GM12878 (cell line): Measurements from ENCODE around the gene RAB6B.

Experiments used
- GABPA ChIP-seq: IDR thresholded peaks from 2 replicates; pipeline ENCODE4 v1.6.1; 2014; ENCODE audit warnings: antibody characterized with exemption, low read depth, mild to moderate bottlenecking, inconsistent platforms
- MXI1 ChIP-seq: fragments of 150-350 bp; IDR thresholded peaks from 2 replicates; pipeline ENCODE4 v1.6.1; 2011; ENCODE audit warnings: low read depth, mild to moderate bottlenecking, inconsistent platforms, low read length, improper control_type of control experiment
- NFIC ChIP-seq: IDR thresholded peaks from 2 replicates; pipeline ENCODE4 v1.6.1; 2012; ENCODE audit warnings: low read depth, mild to moderate bottlenecking, inconsistent platforms, low read length, moderate library complexity
- POLR2AphosphoS5 ChIP-seq: IDR thresholded peaks from 2 replicates; pipeline ENCODE4 v1.6.1; 2011; ENCODE audit warnings: mild to moderate bottlenecking, low read length, inconsistent platforms
- SREBF2 ChIP-seq: IDR thresholded peaks from 2 replicates; pipeline ENCODE4 v1.6.1; 2012; ENCODE audit warnings: mild to moderate bottlenecking, low read length
- SUZ12 ChIP-seq: fragments of 200-600 bp; sonication (generic); IDR thresholded peaks from one replicate; pipeline ENCODE4 v1.6.1; 2018; ENCODE audit warnings: antibody characterized with exemption, mild to moderate bottlenecking; ENCODE audit not compliant: unreplicated experiment
- ZNF622 ChIP-seq: fragments of 450-650 bp; IDR thresholded peaks from 2 replicates; pipeline ENCODE4 v1.6.1; 2017; ENCODE audit warnings: mild to moderate bottlenecking, inconsistent platforms
- TF ChIP-seq, protein P1 (sequence below): IDR thresholded peaks from 2 replicates; pipeline ENCODE4 v1.6.1; 2012; ENCODE audit warnings: low read depth, low read length, improper control_type of control experiment
- TF ChIP-seq, protein P2 (sequence below): IDR thresholded peaks from 2 replicates; pipeline ENCODE4 v1.6.1; 2011; ENCODE audit warnings: low read depth, low read length, improper control_type of control experiment, borderline replicate concordance
- TF ChIP-seq, protein P3 (sequence below), 3 experiments: IDR thresholded peaks in 2 of 3; conservative IDR thresholded peaks in 1 of 3; 2 replicates each; pipeline ENCODE4 v1.5.1; 2011; ENCODE audit warnings: low read depth in 3 of 3, low read length in 3 of 3, mild to moderate bottlenecking in 3 of 3, control low read depth in 2 of 3, moderate library complexity in 2 of 3, inconsistent platforms in 1 of 3, mixed read lengths in 1 of 3; ENCODE audit not compliant: control insufficient read depth in 2 of 3, insufficient read depth in 1 of 3; ENCODE audit errors: extremely low read depth in 1 of 3
- TF ChIP-seq, protein P4 (sequence below): fragments of 450-650 bp; conservative IDR thresholded peaks from 2 replicates; pipeline ENCODE4 v1.6.1; 2017; ENCODE audit warnings: mild to moderate bottlenecking, moderate library complexity

DNA sequence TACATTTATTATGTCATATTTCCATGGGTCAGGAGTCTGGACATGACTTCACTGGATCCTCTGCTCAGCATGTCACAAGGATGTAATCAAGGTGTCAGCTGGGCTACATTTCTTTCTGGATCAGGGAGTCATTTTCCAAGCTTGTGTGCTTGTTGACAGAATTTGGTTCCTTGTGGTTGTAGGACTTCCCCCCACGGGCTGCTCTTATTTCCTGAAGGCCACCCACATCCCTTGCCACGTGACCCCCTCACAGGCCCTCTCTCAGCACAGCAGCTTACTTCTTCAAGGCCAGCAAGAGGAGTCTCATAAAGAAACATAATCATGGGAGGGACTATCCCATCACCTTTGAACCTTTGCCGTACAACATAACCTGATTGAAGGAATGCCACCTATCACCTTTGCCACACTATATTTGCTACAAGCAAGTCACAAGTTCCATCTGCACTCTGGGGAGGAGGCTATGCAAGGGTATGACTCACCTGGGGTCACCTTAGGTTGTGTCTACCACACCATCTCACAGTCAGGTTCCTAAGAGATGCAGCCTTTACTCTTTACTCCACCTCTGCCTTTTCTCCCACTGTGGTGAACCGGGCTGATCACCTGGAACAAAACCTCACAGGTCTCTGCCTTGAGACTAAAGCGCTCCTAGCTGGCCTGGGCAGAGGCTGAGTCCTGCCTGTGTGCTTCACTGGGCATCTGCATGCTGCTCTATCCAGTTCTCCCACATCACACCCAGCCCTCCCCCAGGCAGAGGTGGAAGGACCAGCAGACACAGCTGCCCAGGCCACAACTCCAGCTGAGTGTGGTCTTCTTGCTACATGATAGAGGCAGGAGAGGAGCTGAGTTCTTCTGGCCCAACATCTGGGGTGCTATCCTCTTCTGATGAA lies 13.5 kb downstream of the RAB6B start:
- TF ChIP-seq ZNF622 (no peak), MXI1 (no peak), GABPA (no peak), SREBF2 (no peak), SUZ12 (no peak), NFIC (no peak), POLR2AphosphoS5 (no peak)
- TF ChIP-seq, protein P1, sequence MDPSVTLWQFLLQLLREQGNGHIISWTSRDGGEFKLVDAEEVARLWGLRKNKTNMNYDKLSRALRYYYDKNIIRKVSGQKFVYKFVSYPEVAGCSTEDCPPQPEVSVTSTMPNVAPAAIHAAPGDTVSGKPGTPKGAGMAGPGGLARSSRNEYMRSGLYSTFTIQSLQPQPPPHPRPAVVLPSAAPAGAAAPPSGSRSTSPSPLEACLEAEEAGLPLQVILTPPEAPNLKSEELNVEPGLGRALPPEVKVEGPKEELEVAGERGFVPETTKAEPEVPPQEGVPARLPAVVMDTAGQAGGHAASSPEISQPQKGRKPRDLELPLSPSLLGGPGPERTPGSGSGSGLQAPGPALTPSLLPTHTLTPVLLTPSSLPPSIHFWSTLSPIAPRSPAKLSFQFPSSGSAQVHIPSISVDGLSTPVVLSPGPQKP: no peak
- TF ChIP-seq, protein P2, sequence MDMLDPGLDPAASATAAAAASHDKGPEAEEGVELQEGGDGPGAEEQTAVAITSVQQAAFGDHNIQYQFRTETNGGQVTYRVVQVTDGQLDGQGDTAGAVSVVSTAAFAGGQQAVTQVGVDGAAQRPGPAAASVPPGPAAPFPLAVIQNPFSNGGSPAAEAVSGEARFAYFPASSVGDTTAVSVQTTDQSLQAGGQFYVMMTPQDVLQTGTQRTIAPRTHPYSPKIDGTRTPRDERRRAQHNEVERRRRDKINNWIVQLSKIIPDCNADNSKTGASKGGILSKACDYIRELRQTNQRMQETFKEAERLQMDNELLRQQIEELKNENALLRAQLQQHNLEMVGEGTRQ: no peak
- TF ChIP-seq, protein P3, sequence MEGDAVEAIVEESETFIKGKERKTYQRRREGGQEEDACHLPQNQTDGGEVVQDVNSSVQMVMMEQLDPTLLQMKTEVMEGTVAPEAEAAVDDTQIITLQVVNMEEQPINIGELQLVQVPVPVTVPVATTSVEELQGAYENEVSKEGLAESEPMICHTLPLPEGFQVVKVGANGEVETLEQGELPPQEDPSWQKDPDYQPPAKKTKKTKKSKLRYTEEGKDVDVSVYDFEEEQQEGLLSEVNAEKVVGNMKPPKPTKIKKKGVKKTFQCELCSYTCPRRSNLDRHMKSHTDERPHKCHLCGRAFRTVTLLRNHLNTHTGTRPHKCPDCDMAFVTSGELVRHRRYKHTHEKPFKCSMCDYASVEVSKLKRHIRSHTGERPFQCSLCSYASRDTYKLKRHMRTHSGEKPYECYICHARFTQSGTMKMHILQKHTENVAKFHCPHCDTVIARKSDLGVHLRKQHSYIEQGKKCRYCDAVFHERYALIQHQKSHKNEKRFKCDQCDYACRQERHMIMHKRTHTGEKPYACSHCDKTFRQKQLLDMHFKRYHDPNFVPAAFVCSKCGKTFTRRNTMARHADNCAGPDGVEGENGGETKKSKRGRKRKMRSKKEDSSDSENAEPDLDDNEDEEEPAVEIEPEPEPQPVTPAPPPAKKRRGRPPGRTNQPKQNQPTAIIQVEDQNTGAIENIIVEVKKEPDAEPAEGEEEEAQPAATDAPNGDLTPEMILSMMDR (IDR thresholded peaks at IDR 0.05 in 2 of 3, conservative IDR thresholded peaks at IDR 0.05 in 1 of 3; ENCODE audit: control insufficient read depth in 2 of 3, extremely low read depth in 1 of 3, insufficient read depth in 1 of 3, low read depth in 3 of 3, low read length in 3 of 3): no peak
- TF ChIP-seq, protein P4, sequence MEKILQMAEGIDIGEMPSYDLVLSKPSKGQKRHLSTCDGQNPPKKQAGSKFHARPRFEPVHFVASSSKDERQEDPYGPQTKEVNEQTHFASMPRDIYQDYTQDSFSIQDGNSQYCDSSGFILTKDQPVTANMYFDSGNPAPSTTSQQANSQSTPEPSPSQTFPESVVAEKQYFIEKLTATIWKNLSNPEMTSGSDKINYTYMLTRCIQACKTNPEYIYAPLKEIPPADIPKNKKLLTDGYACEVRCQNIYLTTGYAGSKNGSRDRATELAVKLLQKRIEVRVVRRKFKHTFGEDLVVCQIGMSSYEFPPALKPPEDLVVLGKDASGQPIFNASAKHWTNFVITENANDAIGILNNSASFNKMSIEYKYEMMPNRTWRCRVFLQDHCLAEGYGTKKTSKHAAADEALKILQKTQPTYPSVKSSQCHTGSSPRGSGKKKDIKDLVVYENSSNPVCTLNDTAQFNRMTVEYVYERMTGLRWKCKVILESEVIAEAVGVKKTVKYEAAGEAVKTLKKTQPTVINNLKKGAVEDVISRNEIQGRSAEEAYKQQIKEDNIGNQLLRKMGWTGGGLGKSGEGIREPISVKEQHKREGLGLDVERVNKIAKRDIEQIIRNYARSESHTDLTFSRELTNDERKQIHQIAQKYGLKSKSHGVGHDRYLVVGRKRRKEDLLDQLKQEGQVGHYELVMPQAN: no peak
